ENCODE measurements around the gene SLC25A13.

The SLC25A13 gene

DNA sequence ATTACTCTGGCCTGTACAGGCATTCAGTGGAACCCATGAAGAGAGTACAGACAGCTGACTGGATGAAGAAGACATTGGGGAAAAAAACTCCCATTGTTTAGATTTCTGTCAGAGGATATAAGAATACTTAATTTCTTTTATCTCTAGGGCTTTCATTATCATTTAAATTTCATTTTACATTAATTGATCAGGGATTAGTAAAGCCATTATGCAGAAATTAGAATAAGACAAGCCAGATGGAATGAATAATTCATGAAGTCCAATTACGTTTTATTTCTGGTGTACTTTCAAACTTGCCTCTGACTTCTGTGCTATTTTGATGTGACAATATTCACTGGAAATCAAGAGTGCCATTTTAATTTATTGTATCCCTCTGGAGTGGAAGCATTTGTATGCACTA lies 247.0 kb downstream of the SLC25A13 start:
- TF ChIP-seq, protein P1, sequence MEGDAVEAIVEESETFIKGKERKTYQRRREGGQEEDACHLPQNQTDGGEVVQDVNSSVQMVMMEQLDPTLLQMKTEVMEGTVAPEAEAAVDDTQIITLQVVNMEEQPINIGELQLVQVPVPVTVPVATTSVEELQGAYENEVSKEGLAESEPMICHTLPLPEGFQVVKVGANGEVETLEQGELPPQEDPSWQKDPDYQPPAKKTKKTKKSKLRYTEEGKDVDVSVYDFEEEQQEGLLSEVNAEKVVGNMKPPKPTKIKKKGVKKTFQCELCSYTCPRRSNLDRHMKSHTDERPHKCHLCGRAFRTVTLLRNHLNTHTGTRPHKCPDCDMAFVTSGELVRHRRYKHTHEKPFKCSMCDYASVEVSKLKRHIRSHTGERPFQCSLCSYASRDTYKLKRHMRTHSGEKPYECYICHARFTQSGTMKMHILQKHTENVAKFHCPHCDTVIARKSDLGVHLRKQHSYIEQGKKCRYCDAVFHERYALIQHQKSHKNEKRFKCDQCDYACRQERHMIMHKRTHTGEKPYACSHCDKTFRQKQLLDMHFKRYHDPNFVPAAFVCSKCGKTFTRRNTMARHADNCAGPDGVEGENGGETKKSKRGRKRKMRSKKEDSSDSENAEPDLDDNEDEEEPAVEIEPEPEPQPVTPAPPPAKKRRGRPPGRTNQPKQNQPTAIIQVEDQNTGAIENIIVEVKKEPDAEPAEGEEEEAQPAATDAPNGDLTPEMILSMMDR (IDR thresholded peaks at IDR 0.05; ENCODE audit: borderline replicate concordance, insufficient read depth, low read depth, low read length): no peak
- no peak overlapping the region for H3K4me3 ChIP-seq (ENCODE audit: low read depth, low read length)

Data from GM12875 (cell line).